Measurements from ENCODE around the gene EML6.

GRCh38 chr2:54965425-54965824 lies 242.0 kb downstream of the EML6 start:
- TF ChIP-seq CTCF (IDR thresholded peaks at IDR 0.05), result no peak
- no peak for TF ChIP-seq POLR2A (IDR thresholded peaks at IDR 0.05)
